ENCODE data around the gene ASCL5.

The ASCL5 gene

GRCh38 chr1:201095581-201095980 is 31.4 kb downstream of the ASCL5 start:
- H3K4me3 ChIP-seq (ENCODE audit: low read depth, low read length): no peak overlapping the region
- no peak for TF ChIP-seq CTCF (IDR thresholded peaks at IDR 0.05; ENCODE audit: control insufficient read depth, extremely low read depth, insufficient read depth)
- DNase-seq (ENCODE audit: low read depth): no peak

- no peak overlapping the region for H3K4me3 ChIP-seq (ENCODE audit: low read depth, low read length)
- no peak for TF ChIP-seq CTCF (IDR thresholded peaks at IDR 0.05; ENCODE audit: control insufficient read depth, extremely low read depth, insufficient read depth)
- DNase-seq (ENCODE audit: low read depth): no peak
Measured at GRCh38 chr1:201094832-201095231, 32.2 kb downstream of the ASCL5 start.

GRCh38 chr1:201093962-201094361 is 33.0 kb downstream of the ASCL5 start:
- DNase-seq (ENCODE audit: low read depth): no peak
- no peak for TF ChIP-seq CTCF (IDR thresholded peaks at IDR 0.05; ENCODE audit: control insufficient read depth, extremely low read depth, insufficient read depth)
- H3K4me3 ChIP-seq (ENCODE audit: low read depth, low read length): no peak overlapping the region

GRCh38 chr1:201093561-201093960 is 33.4 kb downstream of the ASCL5 start:
- no peak for TF ChIP-seq CTCF (IDR thresholded peaks at IDR 0.05; ENCODE audit: control insufficient read depth, extremely low read depth, insufficient read depth)

GRCh38 chr1:201092738-201093137 is 34.2 kb downstream of the ASCL5 start:
- TF ChIP-seq CTCF (IDR thresholded peaks at IDR 0.05; ENCODE audit: control insufficient read depth, extremely low read depth, insufficient read depth): no peak
- H3K4me3 ChIP-seq (ENCODE audit: low read depth, low read length): no peak overlapping the region
- DNase-seq (ENCODE audit: low read depth): no peak

More at GRCh38 chr1:201093561-201093960, 33.4 kb downstream of the ASCL5 start:
- DNase-seq (ENCODE audit: low read depth): no peak
- no peak overlapping the region for H3K4me3 ChIP-seq (ENCODE audit: low read depth, low read length)

GRCh38 chr1:201091256-201091655 is 35.7 kb downstream of the ASCL5 start:
- no peak for DNase-seq (ENCODE audit: low read depth)
- no peak for TF ChIP-seq CTCF (IDR thresholded peaks at IDR 0.05; ENCODE audit: control insufficient read depth, extremely low read depth, insufficient read depth)
- H3K4me3 ChIP-seq (ENCODE audit: low read depth, low read length): no peak overlapping the region

- no peak for DNase-seq (ENCODE audit: low read depth)
- no peak for TF ChIP-seq CTCF (IDR thresholded peaks at IDR 0.05; ENCODE audit: control insufficient read depth, extremely low read depth, insufficient read depth)
- no peak overlapping the region for H3K4me3 ChIP-seq (ENCODE audit: low read depth, low read length)
Measured at GRCh38 chr1:201090541-201090940, 36.4 kb downstream of the ASCL5 start.

Data from LNCaP clone FGC (cell line).